ENCODE data around the gene FOXC1. TPM values are rescaled to one million over a fixed set of nuclear protein-coding genes. Genes with fewer than 3 reads are reported as not detected.

The FOXC1 gene
- total RNA-seq, 1 experiment from 2014 or later, result not detected

GRCh38 chr6:1560281-1561058 is 49.2 kb upstream of the FOXC1 start:
- H3K79me2 ChIP-seq (ENCODE audit: insufficient read depth, low read length), result 0 out of 2 replicates have a peak, but pooled peaks cover 2% of the 10 kb centered on the region
- Mint-ChIP-seq H3K27me3 (ENCODE audit: low read depth) (peaks cover 7% of the 10 kb centered on the region), H3K9me3 (peaks cover 2 to 4% of the 10 kb centered on the region in 2 experiments; a peak in 3 of 5 replicates), H3K4me3 (no peak overlapping the region), H3K36me3 (ENCODE audit: insufficient read depth in 1 of 3, low read depth in 3 of 3) (peaks cover 0 to under 1% (median 0%) of the 10 kb centered on the region in 3 experiments; a peak in 1 of 7 replicates), H3K27ac (no peak overlapping the region), H3K4me1 (peaks cover 12% of the 10 kb centered on the region in 2 experiments)
- H2AFZ ChIP-seq (ENCODE audit: low read length), result no peak overlapping the region
- DNase-seq, result no peak
- no peak overlapping the region for H3T11ph ChIP-seq (ENCODE audit: low read length)
- H4K20me1 ChIP-seq (ENCODE audit: control insufficient read depth, insufficient read depth, insufficient read length), result no peaks in the 10 kb centered on the region
- no peak overlapping the region for H2BK12ac ChIP-seq (ENCODE audit: insufficient read length, low read depth, low read length)
- H3K27ac ChIP-seq (ENCODE audit: insufficient read length, low read depth, low read length), result no peak overlapping the region
- no peak overlapping the region for H4K91ac ChIP-seq (ENCODE audit: insufficient read length, low read depth, low read length)
- H3K23me2 ChIP-seq (ENCODE audit: insufficient read length, low read depth, low read length, poor library complexity, severe bottlenecking), result no peaks in the 10 kb centered on the region
- H3K9ac ChIP-seq (ENCODE audit: extremely low read depth, insufficient read length, low read length), result no peak overlapping the region
- no peaks in the 10 kb centered on the region for H3K9me3 ChIP-seq (ENCODE audit: control insufficient read depth, low read depth, low read length)
- no peak overlapping the region for H3K14ac ChIP-seq (ENCODE audit: insufficient read depth, low read length)
- H2BK20ac ChIP-seq (ENCODE audit: low read depth, low read length, poor library complexity, severe bottlenecking), result no peak overlapping the region
- H3K79me1 ChIP-seq (ENCODE audit: insufficient read depth, low read depth, low read length, poor library complexity, severe bottlenecking), result no peaks in the 10 kb centered on the region
- H3K18ac ChIP-seq (ENCODE audit: insufficient read length, low read depth, low read length), result no peak overlapping the region
- H2BK120ac ChIP-seq (ENCODE audit: low read depth, low read length, poor library complexity, severe bottlenecking), result no peak overlapping the region
- WGBS (ENCODE audit: extremely low coverage, insufficient read length, low lambda C conversion rate), result no CpG with 5 or more reads among the region's 4 CpGs
- H2BK15ac ChIP-seq (ENCODE audit: low read depth, low read length), result no peak overlapping the region
- H3K4me2 ChIP-seq (ENCODE audit: insufficient read depth, insufficient read length, low read length), result no peak overlapping the region
- H2AK5ac ChIP-seq (ENCODE audit: insufficient read length, low read length), result no peak overlapping the region
- H3K56ac ChIP-seq (ENCODE audit: insufficient read length, low read depth, low read length), result no peak overlapping the region
- TF ChIP-seq CTCF (conservative IDR thresholded peaks at IDR 0.05), result no peak
- no peak overlapping the region for H2BK5ac ChIP-seq (ENCODE audit: insufficient read length, low read length)
- H3K4me1 ChIP-seq (ENCODE audit: insufficient read depth, low read length), result no peaks in the 10 kb centered on the region
- no peak overlapping the region for H4K8ac ChIP-seq (replicated peaks; ENCODE audit: insufficient read length, low read depth, low read length)
- H3K23ac ChIP-seq (ENCODE audit: insufficient read length, low read depth, low read length), result no peak overlapping the region
- no peak overlapping the region for H4K5ac ChIP-seq (ENCODE audit: insufficient read length, low read depth, low read length)
- H3K4ac ChIP-seq (ENCODE audit: low read depth, low read length), result no peak overlapping the region
- H3K27me3 ChIP-seq (ENCODE audit: insufficient read depth, low read length), result no peaks in the 10 kb centered on the region

Measured in H9 (cell line).